Measurements from ENCODE around the gene ADAMTSL2.

DNA sequence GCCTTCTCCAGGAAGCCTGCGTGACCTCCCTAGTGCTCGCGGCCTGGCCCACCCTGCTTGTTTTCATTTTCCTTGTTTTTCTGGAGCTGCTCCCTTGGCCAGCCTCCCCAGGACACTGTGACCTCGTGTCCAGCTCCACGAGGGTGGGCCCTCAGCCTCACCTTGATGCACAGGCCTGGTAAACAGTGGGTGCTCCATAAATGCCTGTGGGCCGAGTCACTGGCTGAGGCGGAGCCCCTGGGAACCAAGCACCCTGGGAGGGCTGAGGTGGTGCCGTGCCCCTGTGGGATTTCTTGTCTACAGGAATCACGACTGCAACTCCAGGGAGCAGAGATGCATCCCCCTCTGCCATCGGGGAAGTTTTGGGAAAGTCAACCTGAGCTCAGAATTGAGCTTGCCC, 57.5 kb downstream of the ADAMTSL2 start:
- TF ChIP-seq, protein P1, sequence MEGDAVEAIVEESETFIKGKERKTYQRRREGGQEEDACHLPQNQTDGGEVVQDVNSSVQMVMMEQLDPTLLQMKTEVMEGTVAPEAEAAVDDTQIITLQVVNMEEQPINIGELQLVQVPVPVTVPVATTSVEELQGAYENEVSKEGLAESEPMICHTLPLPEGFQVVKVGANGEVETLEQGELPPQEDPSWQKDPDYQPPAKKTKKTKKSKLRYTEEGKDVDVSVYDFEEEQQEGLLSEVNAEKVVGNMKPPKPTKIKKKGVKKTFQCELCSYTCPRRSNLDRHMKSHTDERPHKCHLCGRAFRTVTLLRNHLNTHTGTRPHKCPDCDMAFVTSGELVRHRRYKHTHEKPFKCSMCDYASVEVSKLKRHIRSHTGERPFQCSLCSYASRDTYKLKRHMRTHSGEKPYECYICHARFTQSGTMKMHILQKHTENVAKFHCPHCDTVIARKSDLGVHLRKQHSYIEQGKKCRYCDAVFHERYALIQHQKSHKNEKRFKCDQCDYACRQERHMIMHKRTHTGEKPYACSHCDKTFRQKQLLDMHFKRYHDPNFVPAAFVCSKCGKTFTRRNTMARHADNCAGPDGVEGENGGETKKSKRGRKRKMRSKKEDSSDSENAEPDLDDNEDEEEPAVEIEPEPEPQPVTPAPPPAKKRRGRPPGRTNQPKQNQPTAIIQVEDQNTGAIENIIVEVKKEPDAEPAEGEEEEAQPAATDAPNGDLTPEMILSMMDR (IDR thresholded peaks at IDR 0.05): no peak
- TF ChIP-seq POLR2AphosphoS5 (IDR thresholded peaks at IDR 0.05): no peak
- no peak for TF ChIP-seq POLR2A (IDR thresholded peaks at IDR 0.05)
- no peak for TF ChIP-seq EP300 (IDR thresholded peaks at IDR 0.05)
